GM19324 (cell line): ENCODE data around the gene ARF6.
"Not testable (repeated sequence)": the region's sequence is repeated elsewhere in the genome, so short reads cannot be mapped to it uniquely, and the experiment has no call there.

Experiments
- ATAC-seq: cut with Tn5 transposase; IDR thresholded peaks from one replicate; pipeline ENCODE4 v1.9.1; 2021; ENCODE audit warnings: mild to moderate bottlenecking, moderate library complexity; ENCODE audit not compliant: unreplicated experiment, low FRiP score

The ARF6 gene

DNA sequence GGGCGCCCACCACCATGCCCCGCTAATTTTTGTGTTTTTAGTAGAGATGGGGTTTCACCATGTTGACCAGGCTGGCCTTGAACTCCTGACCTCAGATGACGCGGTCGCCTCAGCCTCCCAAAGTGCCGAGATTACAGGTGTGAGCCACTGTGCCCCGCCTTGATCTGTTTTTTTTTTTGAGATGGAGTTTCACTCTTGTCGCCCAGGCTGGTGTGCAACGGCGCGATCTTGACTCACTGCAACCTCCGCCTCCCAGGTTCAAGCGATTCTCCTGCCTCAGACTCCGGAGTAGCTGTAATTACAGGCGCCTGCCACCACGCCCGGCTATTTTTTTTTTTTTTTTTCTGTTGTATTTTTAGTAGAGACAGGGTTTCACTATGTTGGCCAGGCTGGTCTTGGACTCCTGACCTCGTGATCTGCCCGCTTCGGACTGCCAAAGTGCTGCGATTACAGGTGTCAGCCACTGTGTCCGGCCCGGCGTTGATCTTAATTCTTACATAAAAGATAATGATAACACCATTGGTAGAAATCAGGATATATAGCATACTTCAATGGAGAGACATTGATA is 9.9 kb downstream of the ARF6 start:
- ATAC-seq, result not testable (repeated sequence)

DNA sequence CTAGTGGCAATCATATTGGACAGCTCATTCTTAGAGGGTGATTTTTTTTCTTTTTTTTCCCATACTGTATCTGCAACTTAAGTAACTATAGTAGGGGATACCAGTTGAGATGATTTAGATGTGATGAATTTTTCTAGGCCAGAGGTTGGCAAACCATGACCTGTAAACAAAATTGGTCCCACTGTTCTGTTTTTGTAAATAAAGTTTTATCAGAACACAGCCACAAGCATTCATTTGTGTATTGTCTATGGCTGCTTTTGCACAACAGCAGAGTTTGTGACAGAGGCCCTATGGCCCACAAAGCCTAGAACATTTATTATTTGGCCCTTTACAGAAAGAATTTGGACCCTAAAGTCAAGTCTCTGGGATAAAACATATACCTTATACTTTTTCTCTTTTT is 11.4 kb downstream of the ARF6 start:
- no peak for ATAC-seq

DNA sequence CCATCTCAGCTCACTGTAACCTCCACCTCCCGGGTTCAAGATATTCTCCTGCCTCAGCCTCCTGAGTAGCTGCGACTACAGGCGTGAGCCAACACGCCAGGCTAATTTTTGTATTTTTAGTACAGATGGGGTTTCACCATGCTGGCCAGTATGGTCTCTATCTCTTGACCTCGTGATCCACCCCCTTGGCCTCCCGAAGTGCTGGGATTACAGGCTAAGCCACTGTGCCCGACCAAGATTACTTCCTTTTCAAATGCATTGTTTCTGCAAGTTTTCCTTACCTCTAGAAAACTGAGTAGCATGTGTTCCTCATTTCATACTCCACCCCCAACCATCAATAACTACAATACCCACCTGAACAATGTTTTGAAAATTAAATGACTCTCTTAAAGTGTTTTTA is 13.1 kb downstream of the ARF6 start:
- no peak for ATAC-seq

DNA sequence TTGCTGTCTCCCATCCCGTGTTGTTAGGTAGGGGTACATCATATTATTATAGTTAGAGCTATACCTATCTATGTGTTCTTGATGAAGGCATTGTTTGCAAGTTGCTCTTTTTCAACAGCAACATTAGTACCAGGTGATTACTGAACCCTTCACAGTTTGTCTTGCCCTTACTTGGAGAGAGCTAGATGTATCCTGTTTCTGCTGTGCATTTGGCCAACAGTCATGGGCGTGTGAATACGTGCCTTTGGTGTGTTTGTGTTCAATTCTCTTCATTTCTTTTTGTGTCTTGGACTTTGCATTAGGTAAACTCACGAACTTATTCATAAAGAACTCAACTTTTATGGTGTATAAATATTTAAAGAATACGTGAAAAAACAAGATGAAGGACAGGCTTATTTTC is 14.3 kb downstream of the ARF6 start:
- no peak for ATAC-seq

DNA sequence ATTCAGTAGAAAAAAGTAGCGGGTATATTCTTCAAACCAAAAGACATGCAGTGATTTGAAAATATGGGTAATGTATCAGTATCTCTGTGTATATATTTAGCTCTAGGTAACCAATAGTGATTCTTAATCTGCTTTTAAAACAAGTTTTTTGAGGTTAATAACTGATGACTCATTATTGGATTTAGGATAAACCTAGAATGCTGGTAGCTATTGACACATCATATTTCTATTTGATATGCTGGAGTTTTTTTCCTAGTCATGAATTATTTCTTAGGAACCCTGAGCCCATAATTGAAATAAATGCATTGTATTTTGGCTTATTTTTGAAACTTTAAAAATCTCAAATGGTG is 15.5 kb downstream of the ARF6 start:
- ATAC-seq, result no peak

DNA sequence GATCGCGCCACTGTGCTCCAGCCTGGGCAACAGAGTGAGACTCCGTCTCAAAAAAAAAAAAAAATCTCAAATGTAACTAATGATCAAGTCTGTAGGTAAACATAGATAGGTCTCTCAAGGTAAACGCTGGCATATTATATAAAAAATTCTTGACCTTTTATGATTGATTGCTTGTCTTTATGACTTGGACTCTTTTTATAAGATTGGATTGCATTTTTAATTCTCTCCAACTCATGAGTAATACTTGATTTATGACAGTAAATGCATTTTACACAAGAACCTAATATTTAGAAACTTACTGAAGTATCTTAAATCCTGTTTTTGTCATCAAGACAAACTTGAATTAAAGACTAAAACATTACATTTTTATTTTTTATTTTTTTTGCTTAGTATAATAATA is 16.1 kb downstream of the ARF6 start:
- no peak for ATAC-seq

DNA sequence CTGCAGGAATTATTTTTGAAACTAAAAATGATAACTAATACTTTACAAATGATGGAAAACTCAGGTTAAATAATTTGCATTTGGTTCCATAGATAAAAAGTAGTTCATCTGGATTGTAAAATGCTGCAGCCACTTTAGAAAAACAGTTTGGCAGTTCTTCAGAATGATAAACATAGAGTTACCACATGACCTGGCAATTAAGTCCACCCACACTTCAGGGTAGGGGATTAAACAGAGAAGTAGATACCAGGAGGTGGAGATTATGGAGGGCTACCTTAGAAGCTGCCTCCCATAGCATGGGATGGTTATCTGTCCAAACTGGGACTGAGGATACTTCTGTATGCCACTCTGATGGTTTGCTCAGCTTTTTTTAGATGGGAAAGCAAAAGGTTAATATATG is 22.2 kb downstream of the ARF6 start:
- no peak for ATAC-seq

DNA sequence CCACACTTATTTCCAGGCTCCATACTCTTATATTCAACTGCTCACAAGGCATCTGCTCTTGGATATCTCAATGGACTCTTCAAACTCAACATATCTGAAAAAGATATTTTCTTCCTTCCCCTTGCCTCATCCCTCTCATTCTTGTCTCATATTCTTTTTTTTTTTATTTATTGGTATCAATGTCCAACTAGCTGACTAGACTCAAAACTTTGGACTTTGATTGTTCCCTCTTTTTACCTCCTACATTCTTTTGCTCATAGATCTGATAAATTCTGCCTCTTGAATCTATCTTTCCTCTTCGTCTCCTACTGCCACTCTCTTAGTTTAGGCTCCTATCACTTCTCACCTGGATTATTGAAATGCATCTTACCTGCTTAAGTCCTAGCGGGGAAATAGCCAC is 25.8 kb downstream of the ARF6 start:
- no peak for ATAC-seq

DNA sequence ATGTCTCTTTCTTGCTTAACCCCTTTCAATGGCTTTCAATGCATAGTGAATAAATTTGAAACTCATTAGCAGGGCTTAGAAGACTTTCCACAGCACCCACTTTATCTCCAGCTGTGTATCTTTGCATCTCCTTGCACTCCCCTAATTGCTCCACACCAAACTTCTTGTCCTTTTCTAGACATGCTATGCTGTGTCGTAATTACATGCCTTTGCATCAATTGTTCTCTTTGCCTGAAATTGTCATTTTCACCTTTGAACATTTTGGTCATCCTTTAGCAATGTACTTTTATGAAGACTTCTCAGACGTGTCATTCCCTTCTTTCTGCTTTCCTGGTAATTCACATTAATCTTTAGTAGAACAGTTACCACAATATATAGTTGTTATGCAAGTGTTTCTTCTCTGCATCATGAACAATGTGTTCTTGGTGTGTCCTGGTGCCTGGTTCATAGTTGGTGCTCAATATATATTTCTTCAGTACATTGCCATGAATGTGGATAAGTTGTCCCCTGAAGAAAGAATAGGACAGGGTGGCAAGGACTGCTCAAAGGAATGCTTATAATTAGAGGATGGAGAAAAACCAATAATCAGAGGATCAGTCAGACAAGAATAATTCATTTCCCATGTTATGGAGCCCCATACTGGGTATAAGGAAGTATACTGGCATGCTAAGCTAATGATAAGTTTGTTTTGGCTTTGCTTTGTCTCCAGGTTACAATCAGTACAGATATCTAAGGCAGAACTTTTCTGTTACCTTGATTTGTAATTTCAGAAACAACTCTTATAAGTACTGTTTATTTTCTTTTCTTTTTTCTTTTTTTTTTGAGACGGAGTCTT is 27.2 kb downstream of the ARF6 start:
- no peak for ATAC-seq

DNA sequence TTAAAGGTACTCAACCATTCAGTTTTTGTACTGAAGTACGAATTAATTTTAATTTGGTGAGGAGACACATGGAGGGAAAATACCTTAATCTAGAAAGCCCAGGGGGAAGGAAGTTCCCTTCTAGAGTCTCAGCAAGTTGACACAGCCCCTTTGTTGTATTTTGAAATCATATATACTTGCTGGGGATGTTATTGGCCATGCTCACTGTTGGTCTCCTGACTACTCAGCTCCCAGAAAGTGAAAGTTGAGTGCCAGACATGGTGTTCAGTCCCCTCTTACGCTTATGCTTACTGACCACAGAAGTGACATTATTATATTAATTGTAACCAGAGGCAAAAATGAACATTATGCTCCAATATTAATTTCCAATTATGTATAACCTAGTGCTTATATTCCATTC is 28.1 kb downstream of the ARF6 start:
- no peak for ATAC-seq

DNA sequence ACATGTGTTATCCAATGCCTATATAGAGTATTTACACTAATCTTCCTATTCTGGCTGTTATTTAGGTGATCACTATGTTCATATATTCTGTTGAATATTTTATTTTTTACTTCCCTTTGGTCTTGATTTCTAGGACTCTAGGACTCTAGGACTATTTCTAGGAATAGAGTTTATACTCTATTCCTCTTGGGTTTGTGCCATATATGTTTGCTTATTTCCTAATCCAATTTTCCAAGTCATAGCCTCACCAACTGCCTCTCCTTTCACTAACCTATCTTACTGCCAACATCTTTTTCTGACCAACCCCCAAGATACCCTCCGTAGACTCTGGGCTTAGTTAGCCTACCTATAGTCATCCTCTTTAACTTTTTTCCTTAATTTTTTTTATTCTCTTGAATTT is 28.5 kb downstream of the ARF6 start:
- ATAC-seq, result no peak

DNA sequence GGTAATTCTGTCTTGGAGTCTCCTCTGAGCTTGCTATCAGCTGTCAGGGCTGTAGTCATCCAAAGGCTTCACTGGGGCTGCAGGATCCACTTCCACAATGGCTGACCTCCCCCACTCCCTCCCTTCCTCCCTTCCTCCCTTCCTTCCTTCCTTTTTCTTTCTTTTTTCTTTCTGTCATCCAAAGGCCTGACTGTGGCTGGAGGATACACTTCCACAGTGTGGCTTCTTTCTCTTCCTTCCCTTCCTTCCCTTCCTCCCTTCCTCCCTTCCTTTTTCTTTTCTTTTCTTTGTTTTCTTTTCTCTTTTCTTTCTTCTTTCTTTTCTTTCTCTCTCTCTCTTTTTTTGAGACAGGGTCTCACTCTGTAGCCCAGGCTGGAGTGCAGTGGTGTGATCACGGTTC is 30.6 kb downstream of the ARF6 start:
- no peak for ATAC-seq

DNA sequence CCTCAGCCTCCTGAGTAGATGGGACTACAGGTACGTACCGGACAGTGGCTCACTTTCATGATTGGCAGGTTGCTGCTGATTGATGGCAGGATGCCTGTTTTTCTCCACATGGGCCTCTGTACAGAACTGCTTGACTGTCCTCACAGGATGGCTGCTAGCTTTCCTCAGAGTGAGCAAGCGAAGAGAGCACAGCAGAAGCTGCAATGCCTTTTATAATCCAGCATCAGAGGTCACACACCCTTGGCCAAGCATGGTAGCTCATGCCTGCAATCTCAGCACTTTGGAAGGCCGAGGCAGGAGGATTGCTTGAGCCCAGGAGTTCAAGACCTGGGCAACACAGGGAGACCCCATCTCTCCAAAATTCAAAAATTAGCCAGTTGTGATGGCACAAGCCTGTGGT is 31.0 kb downstream of the ARF6 start:
- no peak for ATAC-seq

DNA sequence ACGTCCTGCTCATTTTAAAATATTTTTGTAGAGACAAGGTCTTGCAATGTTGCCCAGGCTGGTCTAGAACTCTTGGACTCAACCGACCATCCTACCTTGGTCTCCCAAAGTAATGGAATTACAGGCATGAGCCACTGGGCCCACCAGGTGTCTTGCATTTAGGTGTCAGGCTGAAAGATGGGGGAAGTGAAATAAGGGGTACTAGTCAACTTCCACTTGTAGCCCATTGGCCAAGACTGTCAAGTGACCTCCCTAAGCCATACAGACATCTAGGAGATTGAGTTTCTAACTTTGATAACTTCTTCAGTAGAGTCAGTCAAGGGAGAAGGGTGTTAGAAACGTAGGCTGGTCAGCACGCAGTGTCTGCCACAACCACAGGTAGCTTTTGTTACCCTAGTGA is 32.0 kb downstream of the ARF6 start:
- no peak for ATAC-seq

DNA sequence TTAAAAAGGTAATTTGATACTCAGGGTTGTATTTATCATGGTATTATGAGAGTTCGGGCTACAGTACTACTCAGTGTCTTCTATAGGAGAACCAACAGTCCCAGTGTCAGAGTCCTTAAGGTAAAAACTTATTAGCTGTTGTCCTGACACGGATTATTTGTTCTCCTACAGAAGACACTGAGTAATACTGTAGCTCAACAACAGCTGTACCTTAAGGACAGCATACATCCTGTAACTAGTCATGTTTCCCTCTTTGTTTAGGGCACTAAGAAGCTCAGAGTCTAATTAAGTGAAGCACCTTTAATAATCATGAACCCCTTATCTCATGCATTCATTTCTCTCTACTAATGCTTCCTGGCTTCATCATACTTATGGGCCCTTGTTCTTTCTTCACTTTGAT is 33.9 kb downstream of the ARF6 start:
- ATAC-seq, result no peak

DNA sequence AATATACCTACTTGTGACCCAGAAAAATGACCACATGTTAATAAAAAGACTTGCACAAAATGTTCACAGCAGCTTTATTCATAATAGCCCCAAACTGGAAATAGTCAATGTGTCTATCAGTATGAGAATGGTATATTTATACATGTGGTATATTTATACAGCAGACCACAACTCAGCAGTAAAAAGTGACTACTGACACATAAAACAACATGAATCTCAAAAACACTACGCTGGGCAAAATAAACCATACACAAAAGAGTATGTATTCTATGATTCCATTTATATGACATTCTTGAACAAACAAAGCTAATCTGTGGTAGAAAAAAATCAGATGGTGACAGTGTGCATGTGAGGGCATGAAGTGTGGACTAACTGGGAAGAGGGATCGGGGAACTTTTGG is 35.1 kb downstream of the ARF6 start:
- ATAC-seq, result no peak

DNA sequence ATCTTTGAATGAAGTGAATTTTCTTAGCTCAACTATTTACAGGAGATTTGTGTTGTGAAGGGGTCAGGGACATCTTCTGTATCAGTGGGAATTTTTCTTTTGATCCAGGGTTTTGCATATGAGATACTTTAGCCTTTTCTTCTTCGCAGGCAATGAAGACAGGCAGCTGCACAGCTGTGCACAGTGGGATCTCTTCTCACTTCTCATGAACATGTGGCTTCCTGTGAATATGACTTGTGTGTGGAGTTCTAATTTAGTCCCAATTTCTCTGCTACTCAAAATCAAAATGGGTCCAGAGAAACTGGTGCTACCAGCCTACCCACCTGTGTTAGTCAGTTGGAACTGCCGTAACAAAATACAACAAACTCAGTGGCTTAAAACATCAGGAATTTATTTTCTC is 37.8 kb downstream of the ARF6 start:
- no peak for ATAC-seq

DNA sequence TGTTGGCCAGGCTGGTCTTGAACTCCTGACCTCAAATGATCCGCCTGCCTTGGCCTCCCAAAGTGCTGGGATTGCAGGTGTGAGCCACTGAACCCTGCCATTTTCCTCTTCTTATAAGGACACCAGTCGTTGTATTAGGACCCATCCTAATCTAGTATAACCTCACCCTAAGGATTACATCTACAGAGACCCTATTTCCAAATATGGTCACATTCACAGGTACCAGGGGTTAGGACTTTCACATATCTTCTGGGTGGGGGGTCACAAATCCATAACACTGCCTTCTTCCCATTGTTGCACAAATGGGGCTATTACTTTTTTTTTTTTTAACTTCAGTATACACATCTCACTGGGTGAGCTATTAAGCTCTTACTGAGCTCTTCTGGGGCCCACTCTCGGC is 38.6 kb downstream of the ARF6 start:
- no peak for ATAC-seq

DNA sequence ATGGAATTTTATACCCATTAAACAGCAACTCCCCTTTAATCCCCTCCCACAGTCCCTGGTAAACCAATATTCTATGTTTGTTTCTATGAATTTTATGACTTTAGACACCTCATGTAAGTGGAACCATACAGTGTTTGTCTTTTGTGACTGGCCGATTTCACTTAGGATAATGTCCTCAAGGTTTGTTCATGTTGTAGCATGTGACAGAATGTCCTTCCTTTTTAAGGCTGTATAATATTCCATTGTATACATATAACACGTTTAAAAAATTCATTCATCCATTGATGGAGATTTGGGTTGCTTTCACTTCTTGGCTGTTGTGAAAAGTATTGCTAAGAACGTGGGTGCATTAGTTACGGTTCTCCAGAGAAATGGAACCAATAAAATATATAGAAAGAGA is 40.2 kb downstream of the ARF6 start:
- ATAC-seq, result no peak

DNA sequence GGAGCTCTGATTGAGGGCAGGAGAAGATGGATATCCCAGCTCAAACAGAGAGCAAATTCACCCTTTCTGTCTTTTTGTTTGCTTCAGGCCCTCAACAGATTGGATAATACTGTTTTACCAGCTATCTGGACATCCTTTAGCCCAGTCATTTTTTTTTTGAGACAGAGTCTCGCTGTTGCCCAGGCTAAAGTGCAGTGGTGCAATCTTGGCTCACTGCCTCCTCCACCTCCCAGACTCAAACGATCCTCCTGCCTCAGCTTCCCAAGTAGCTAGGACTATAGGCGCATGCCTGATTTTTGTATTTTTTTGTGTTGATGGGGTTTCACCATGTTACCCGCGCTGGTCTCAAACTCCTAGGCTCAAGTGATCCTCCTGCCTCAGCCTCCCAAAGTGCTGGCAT is 40.8 kb downstream of the ARF6 start:
- no peak for ATAC-seq

DNA sequence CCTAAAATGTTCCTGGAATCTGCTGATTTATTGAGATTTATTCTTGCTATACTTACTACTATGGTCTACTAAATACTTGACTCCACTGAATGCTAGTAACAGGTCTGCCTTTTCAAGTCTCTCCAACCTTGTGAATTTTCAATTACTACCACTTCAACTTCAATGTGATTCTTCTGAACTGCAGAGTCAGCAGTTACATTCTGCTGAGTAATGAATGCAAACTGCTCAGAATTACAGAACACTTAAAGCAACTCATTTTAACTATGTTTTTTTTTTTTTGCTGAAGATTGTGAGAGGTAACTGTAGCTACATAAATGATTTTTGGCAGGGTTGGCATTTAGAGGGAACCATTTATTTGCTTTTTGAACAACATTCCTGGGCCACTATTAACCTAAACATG is 41.8 kb downstream of the ARF6 start:
- ATAC-seq, result no peak

DNA sequence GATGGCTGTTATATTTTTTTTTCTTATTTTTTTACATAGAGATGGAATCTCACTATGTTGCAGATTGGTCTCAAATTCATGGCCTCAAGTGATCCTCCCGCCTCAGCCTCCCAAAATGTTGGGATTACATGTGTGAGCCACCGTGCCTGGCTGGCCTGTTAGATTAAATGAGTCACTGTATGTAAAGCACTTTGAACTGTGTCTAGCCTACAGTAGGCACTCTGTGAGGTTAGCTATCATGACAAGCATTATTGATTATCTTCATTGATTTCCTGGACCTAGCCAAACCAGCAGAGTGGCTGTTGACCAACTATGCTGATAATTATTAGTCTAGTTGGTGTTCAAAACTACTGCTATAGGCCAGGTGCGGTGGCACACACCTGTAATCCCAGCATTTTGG is 42.6 kb downstream of the ARF6 start:
- no peak for ATAC-seq

DNA sequence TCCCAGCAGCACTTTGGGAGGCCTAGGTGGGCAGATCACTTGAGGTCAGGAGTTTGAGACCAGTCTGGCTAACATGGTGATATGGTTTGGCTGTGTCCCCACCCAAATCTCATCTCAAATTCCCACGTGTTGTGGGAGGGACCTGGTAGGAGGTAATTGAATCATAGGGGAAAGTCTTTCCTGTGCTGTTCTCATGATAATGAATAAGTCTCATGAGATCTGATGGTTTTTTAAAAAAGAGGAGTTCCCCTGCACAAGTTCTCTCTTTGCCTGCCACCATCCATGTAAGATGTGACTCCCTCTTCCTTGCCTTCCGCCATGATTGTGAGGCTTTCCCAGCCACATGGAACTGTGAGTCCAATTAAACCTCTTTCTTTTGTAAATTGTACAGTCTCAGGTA is 43.4 kb downstream of the ARF6 start:
- ATAC-seq, result not testable (repeated sequence)
